H1 (cell line): Measurements from ENCODE around the gene FAM83F. TPM values are rescaled to one million over a fixed set of nuclear protein-coding genes. Genes with fewer than 3 reads are reported as not detected.

Source experiments
- ASH2L ChIP-seq: fragments of 200-600, 300-600 bp; sonication (generic); IDR thresholded peaks from one replicate; pipeline ENCODE4 v1.7.1; 2017; ENCODE audit warnings: low read length
- BACH1 ChIP-seq: IDR thresholded peaks from 2 replicates; pipeline ENCODE4 v1.6.1; 2012; ENCODE audit warnings: low read length, improper control_type of control experiment
- EP300 ChIP-seq, 2 experiments: IDR thresholded peaks; 1 replicate in 1 of 2; 2 replicates in 1 of 2; pipeline ENCODE4 v1.6.1; 2011 to 2012; ENCODE audit warnings: low read depth in 2 of 2, low read length in 2 of 2, mild to moderate bottlenecking in 2 of 2, borderline replicate concordance in 1 of 2, inconsistent platforms in 1 of 2, moderate library complexity in 1 of 2
- polyA plus RNA-seq, 7 experiments: library from polyadenylated mRNA; depleted of rRNA in 3 of 7; stranded (reverse) in 5 of 7; unstranded in 2 of 7; fragments of >200 nt in 5 of 7; fragments of 200-250 nt in 2 of 7; gene quantifications; 1 replicate in 5 of 7; 2 replicates in 1 of 7; 4 replicates in 1 of 7; pipeline versions ENCODE4 v1.2.1 to v1.2.3, GENCODE V29; 2011 to 2013; ENCODE audit warnings: missing spikeins in 2 of 7, mixed read lengths in 2 of 7
- total RNA-seq: library from RNA; stranded (reverse); fragmentation: NEBNext Ultra II Directional; extraction: Animal tissue kit (Norgen Biotek cat#: 25700); gene quantifications from 2 replicates; pipeline ENCODE4 v1.2.1, GENCODE V29; 2021

FAM83F gene
- total and polyA plus RNA-seq, 2 of the 8 experiments (the other 6 are each of a cell fraction or from before 2014, with no cell fraction given), result 8.6 to 18.9 TPM

DNA sequence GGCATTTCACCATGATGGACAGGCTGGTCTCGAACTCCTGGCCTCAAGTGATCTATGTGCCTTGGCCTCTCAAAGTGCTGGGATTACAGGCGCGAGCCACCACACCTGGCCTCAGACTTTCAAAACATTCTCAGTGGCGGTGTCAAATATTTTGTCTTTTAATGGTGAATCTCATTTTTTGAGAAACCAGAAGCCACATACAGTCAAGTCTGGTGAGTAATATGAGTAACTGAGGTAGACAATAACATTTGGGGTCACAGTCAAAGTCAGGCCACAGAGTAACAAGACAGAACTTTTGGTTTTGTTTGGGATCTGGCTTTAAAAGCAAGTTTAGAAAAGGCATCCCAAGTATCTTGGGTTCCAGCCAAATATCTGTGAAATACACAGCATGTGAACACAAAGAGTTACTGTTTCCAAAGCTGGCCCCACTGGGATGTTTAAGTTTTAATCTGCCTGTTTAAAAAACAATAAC lies 40.1 kb upstream of the FAM83F start (continued):
- TF ChIP-seq BACH1 (no peak), EP300 (IDR thresholded peaks at IDR 0.05; ENCODE audit: borderline replicate concordance in 1 of 2, low read depth in 2 of 2, low read length in 2 of 2) (no peak), ASH2L (no peak)
- TF ChIP-seq, all 59 proteins: peak for 0
